ENCODE results near the gene PPP2R3B.

DNA sequence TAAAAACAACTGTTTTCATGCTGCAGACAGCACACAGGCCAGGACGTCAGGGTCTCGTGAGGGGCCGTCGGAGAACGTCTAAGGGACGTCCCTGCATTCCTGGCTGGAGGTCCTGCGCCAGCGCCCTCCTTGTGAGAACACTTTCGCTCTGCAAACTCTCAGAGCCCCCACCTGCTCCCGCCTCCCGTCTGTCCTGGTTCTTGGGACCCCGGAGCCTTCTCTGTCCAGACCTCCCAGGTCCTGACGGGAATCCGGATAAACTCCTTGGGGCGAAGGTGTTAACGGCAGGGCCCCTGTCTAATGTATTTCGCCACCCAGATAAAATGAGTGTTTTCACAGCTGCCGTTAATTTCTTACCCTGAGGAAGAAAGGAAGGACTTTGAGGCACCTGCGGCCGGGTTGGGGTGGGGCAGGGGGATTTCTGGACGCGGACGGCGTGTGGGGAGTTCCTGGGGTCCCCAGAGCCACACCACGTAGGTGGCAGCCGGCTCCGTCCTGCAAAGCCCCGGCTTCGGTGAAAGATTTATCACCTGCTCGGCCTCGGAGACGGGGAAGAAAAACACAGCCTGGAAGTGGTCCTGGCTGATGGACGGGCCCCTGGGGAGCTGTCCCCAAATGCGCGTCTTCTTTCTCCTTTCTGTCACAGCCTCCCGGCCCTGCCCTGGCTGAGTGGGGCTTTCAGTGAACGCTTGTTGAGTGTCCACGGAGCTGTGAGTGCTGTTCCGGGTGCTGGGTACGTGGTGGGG lies 35.1 kb upstream of the PPP2R3B start:
- TF ChIP-seq, protein P1, sequence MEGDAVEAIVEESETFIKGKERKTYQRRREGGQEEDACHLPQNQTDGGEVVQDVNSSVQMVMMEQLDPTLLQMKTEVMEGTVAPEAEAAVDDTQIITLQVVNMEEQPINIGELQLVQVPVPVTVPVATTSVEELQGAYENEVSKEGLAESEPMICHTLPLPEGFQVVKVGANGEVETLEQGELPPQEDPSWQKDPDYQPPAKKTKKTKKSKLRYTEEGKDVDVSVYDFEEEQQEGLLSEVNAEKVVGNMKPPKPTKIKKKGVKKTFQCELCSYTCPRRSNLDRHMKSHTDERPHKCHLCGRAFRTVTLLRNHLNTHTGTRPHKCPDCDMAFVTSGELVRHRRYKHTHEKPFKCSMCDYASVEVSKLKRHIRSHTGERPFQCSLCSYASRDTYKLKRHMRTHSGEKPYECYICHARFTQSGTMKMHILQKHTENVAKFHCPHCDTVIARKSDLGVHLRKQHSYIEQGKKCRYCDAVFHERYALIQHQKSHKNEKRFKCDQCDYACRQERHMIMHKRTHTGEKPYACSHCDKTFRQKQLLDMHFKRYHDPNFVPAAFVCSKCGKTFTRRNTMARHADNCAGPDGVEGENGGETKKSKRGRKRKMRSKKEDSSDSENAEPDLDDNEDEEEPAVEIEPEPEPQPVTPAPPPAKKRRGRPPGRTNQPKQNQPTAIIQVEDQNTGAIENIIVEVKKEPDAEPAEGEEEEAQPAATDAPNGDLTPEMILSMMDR (optimal IDR thresholded peaks at IDR 0.05 in 1 of 3, IDR thresholded peaks at IDR 0.05 in 1 of 3, conservative IDR thresholded peaks at IDR 0.05 in 1 of 3; ENCODE audit: extremely low read depth in 1 of 3, insufficient read depth in 2 of 3, low read length in 3 of 3): no peak
- no peak for TF ChIP-seq EZH2 (IDR thresholded peaks at IDR 0.05; ENCODE audit: low read length)
